Measurements from ENCODE around the gene MICALL2. TPM values are rescaled to one million over a fixed set of nuclear protein-coding genes. Genes with fewer than 3 reads are reported as not detected.
"Not testable (repeated sequence)": the region's sequence is repeated elsewhere in the genome, so short reads cannot be mapped to it uniquely, and the experiment has no call there.

MICALL2 gene
- polyA plus RNA-seq, 1 experiment = 11.1 TPM

- Histone ChIP-seq H3K36me3 (ENCODE audit: control insufficient read depth, insufficient read depth, low read length) (peaks cover 4% of the 10 kb centered on the region), H3K4me3 (ENCODE audit: low read depth, low read length) (no peak overlapping the region), H3K27me3 (ENCODE audit: control insufficient read depth, insufficient read depth, low read length) (no peaks in the 10 kb centered on the region)
- CTCF ChIA-PET = interaction anchor here (1.5 kb wide), 1 partner anchor 12 kb away, joined by 5 read pairs; no protein-coding TSS in a partner anchor
- POLR2A ChIA-PET = no interaction called here
- DNase-seq (ENCODE audit: low read depth) = no peak
- no peak for TF ChIP-seq CTCF (IDR thresholded peaks at IDR 0.05; ENCODE audit: insufficient read depth, low read depth, low read length)
Measured at GRCh38 chr7:1445341-1445740, 13.9 kb downstream of the MICALL2 start.

GRCh38 chr7:1444925-1445322 lies 14.3 kb downstream of the MICALL2 start:
- no peak for DNase-seq (ENCODE audit: low read depth)
- ChIA-PET CTCF (interaction anchor here (0.7 to 1.5 kb wide), 2 partner anchors 12 to 30 kb away, joined by 3 to 5 read pairs; no protein-coding TSS in a partner anchor), POLR2A (no interaction called here)
- TF ChIP-seq CTCF (IDR thresholded peaks at IDR 0.05; ENCODE audit: insufficient read depth, low read depth, low read length) = no peak
- H3K4me3 ChIP-seq (ENCODE audit: low read depth, low read length) = no peak overlapping the region
- no peaks in the 10 kb centered on the region for H3K27me3 ChIP-seq (ENCODE audit: control insufficient read depth, insufficient read depth, low read length)
- peaks cover 9% of the 10 kb centered on the region for H3K36me3 ChIP-seq (ENCODE audit: control insufficient read depth, insufficient read depth, low read length)

GRCh38 chr7:1444214-1444924 lies 14.9 kb downstream of the MICALL2 start:
- DNase-seq (ENCODE audit: low read depth) = no peak
- no peak for TF ChIP-seq CTCF (IDR thresholded peaks at IDR 0.05; ENCODE audit: insufficient read depth, low read depth, low read length)
- CTCF ChIA-PET = interaction anchor here (0.7 to 4.2 kb wide), 3 partner anchors 12 to 30 kb away, joined by 3 to 21 read pairs (median 5); no protein-coding TSS in a partner anchor
- H3K36me3 ChIP-seq (ENCODE audit: control insufficient read depth, insufficient read depth, low read length) = peaks cover 10% of the 10 kb centered on the region
- POLR2A ChIA-PET = no interaction called here
- H3K4me3 ChIP-seq (ENCODE audit: low read depth, low read length) = no peak overlapping the region
- no peaks in the 10 kb centered on the region for H3K27me3 ChIP-seq (ENCODE audit: control insufficient read depth, insufficient read depth, low read length)

GRCh38 chr7:1443587-1444200 lies 15.6 kb downstream of the MICALL2 start:
- DNase-seq (ENCODE audit: low read depth); POLR2A ChIA-PET: not testable (repeated sequence)
- CTCF ChIA-PET = interaction anchor here (4.2 kb wide), 1 partner anchor 11 kb away, joined by 21 read pairs; no protein-coding TSS in a partner anchor

GRCh38 chr7:1442355-1443124 lies 16.7 kb downstream of the MICALL2 start:
- ChIA-PET POLR2A (no interaction called here), CTCF (interaction anchor here (4.2 kb wide), 1 partner anchor 10 kb away, joined by 21 read pairs; no protein-coding TSS in a partner anchor)
- Histone ChIP-seq H3K27me3 (ENCODE audit: control insufficient read depth, insufficient read depth, low read length) (no peaks in the 10 kb centered on the region), H3K36me3 (ENCODE audit: control insufficient read depth, insufficient read depth, low read length) (peaks cover 11% of the 10 kb centered on the region), H3K4me3 (ENCODE audit: low read depth, low read length) (no peak overlapping the region)
- no peak for TF ChIP-seq CTCF (IDR thresholded peaks at IDR 0.05; ENCODE audit: insufficient read depth, low read depth, low read length)
- DNase-seq (ENCODE audit: low read depth) = no peak

More at GRCh38 chr7:1443587-1444200, 15.6 kb downstream of the MICALL2 start:
- H3K4me3 ChIP-seq (ENCODE audit: low read depth, low read length); H3K27me3 ChIP-seq (ENCODE audit: control insufficient read depth, insufficient read depth, low read length): not testable (repeated sequence)
- H3K36me3 ChIP-seq (ENCODE audit: control insufficient read depth, insufficient read depth, low read length) = peaks cover 10% of the 10 kb centered on the region
